Nephron (organoid): Measurements from ENCODE around the gene B3GAT3.

ENCODE experiments used
- H3K27ac Mint-ChIP-seq, 3 experiments: 2 replicates each; pipeline ENCODE4 v1.8.0; 2020; ENCODE audit warnings: mixed read lengths in 3 of 3, mild to moderate bottlenecking in 2 of 3, moderate library complexity in 1 of 3
- H3K27me3 Mint-ChIP-seq: 2 replicates; pipeline ENCODE4 v1.8.0; 2021; ENCODE audit warnings: low read depth, mild to moderate bottlenecking, moderate library complexity, mixed read lengths
- H3K36me3 Mint-ChIP-seq: 2 replicates; pipeline ENCODE4 v1.8.0; 2020; ENCODE audit warnings: low read depth, mixed read lengths
- H3K4me1 Mint-ChIP-seq: 2 replicates; pipeline ENCODE4 v1.8.0; 2020; ENCODE audit warnings: mixed read lengths
- H3K4me3 Mint-ChIP-seq, 3 experiments: 2 replicates each; pipeline ENCODE4 v1.8.0; 2020; ENCODE audit warnings: mild to moderate bottlenecking in 3 of 3, mixed read lengths in 3 of 3, moderate library complexity in 2 of 3
- H3K9me3 Mint-ChIP-seq: 2 replicates; pipeline ENCODE4 v1.8.0; 2020; ENCODE audit warnings: mixed read lengths
- TF ChIP-seq, protein P1 (sequence below), 3 experiments: fragments of 200-600 bp; sonication (generic); IDR thresholded peaks; one replicate each; pipeline ENCODE4 v1.5.0; 2021; ENCODE audit warnings: antibody characterized with exemption in 3 of 3; ENCODE audit not compliant: unreplicated experiment in 3 of 3

Gene B3GAT3

DNA sequence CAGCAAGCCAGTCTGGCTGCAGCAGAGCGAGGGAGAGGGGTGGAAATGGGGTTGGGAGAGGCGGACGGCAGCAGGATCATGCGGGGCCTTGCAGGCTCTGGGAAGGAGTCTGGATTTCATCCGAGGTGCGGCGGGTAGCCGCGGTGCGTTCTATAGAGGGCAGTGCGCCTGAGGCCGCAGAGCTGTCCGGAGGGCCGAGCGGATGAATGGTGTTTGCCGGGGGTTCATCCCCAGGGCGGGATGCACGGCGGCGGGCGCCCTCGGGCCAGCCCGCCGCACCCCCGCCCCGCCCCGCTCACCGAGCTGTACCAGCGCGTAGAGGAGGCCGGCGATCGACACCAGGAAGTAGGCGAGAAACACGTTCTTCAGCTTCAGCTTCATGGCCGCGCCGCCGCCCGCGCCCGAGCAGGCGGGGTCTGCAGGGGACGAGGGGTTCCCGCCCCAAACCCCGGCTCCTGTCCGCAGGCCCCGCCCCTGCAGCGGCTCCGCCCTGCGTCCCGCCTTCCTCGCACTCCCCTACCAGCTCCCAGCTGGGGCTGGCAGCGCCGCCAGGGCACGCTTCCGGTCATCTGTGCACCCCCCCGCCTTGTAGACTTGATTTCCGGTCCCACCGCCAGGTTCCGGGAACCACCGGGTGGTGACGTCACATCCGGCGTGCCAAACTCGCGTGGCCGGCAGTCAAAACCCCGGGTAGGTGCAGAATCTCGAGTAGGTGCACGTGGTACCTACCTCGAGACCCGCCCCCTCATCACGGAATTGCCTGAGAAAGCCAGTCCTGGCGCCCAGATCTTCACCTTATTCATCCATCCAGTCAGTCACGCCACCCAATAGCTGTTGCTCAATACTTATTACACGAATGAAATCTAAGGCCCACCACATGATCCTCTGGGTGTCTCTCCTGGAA, at the start of gene B3GAT3:
TSS of gene B3GAT3 (minus strand) at position 420 of the 904 bp plus-strand sequence. CDS start at position 381, 39 bp downstream.
- Mint-ChIP-seq H3K27me3 (no peaks in the 10 kb centered on the region), H3K36me3 (peaks cover 25% of the 10 kb centered on the region), H3K9me3 (no peaks in the 10 kb centered on the region)

DNA sequence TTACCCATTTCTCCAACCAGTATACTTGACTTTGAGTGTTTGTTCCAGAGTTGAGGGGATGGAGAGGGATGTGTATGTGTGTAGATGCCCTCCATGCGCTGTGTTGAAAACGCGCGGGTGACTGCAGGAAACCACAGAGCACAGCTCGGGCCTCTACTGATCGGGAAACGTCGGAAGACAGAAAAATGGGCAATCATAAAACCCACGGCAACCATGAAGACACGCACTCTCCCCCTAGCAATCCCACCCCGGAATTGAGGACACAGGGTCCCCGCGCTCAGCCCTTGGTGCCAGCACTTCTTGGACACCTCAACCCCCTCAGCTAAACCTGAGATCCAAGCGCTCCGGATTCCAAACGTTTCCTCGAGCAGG, 49.4 kb upstream of the B3GAT3 start:
- H3K27me3 Mint-ChIP-seq: no peaks in the 10 kb centered on the region
- H3K4me3 Mint-ChIP-seq: peak overlapping the region; percentile 98 to 100 (median 100)
- H3K4me1 Mint-ChIP-seq: peaks cover 35% of the 10 kb centered on the region
- peak overlapping the region; percentile 98 to 99 (median 99) for H3K27ac Mint-ChIP-seq
- no peaks in the 10 kb centered on the region for H3K9me3 Mint-ChIP-seq
- H3K36me3 Mint-ChIP-seq: peaks cover 28% of the 10 kb centered on the region
- TF ChIP-seq, protein P1, sequence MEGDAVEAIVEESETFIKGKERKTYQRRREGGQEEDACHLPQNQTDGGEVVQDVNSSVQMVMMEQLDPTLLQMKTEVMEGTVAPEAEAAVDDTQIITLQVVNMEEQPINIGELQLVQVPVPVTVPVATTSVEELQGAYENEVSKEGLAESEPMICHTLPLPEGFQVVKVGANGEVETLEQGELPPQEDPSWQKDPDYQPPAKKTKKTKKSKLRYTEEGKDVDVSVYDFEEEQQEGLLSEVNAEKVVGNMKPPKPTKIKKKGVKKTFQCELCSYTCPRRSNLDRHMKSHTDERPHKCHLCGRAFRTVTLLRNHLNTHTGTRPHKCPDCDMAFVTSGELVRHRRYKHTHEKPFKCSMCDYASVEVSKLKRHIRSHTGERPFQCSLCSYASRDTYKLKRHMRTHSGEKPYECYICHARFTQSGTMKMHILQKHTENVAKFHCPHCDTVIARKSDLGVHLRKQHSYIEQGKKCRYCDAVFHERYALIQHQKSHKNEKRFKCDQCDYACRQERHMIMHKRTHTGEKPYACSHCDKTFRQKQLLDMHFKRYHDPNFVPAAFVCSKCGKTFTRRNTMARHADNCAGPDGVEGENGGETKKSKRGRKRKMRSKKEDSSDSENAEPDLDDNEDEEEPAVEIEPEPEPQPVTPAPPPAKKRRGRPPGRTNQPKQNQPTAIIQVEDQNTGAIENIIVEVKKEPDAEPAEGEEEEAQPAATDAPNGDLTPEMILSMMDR (IDR thresholded peaks at IDR 0.05; ENCODE audit: unreplicated experiment in 3 of 3): no peak

More for the DNA sequence above, at the start of gene B3GAT3:
- Mint-ChIP-seq H3K4me1 (peaks cover 21% of the 10 kb centered on the region), H3K27ac (peak within 1 kb of the TSS; percentile 94 to 96 (median 96)), H3K4me3 (peak within 1 kb of the TSS; percentile 91 to 98 (median 96))
- TF ChIP-seq, protein P1 (IDR thresholded peaks at IDR 0.05; ENCODE audit: unreplicated experiment in 3 of 3): no peak

DNA sequence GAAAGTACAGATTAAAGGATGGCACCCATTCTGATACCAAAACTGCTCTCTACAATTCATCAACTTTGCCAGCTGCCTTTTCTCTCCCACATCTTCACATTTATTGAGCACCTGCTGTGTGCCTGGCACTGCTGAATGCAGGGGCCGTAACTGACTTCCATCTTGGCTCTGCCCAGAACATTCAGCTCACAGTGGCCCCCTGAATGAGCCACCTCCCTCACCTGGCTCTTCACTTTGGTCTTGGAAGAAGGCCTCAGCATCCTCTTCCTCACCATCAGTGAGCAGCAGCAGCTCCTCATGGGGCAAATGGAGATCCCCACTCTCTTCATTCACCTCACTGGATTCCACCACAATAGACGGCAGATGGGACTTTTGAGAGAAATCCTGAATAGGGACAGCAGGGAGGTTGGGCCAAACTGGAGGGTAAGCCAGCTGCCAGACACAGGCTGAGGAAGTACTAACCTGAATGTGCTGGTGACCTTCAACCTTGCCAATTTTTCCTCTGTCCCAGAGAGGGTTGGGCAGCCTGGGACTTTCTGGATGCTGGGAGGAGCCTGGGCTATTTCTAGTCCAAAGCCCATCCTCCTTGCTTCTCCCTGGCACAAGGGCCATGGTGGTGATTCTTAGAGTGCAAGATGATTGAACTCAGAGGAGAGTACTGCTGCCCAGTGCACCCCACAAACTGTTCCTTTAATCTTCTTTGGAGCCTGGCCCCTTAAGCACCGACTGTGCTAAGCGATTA, 47.8 kb upstream of the B3GAT3 start:
- Mint-ChIP-seq H3K27me3 (no peaks in the 10 kb centered on the region), H3K27ac (peak overlapping the region; percentile 51 to 99 (median 98)), H3K4me1 (peaks cover 35% of the 10 kb centered on the region), H3K9me3 (no peaks in the 10 kb centered on the region), H3K4me3 (peak overlapping the region; percentile 98 to 100 (median 100)), H3K36me3 (peaks cover 19% of the 10 kb centered on the region)
- TF ChIP-seq, protein P1 (IDR thresholded peaks at IDR 0.05; ENCODE audit: unreplicated experiment in 3 of 3): no peak

DNA sequence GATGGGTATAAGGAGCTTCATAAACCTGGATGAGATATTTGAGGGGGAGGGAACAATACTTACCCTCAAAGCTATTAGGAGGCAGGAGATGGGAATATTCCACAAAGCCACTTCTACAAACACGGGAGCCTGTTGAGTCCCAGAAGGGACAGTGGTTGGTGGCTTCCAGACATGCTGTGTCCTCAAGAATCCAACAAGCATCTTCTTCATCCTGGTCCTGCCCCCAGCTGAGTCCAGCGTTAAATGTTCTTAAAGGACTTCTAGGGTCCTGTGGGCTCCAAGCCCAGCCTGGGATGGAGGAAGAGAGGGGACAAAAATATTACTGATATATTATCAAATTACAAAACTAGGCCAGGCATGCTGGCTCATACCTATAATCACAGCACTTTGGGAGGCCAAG, 45.7 kb upstream of the B3GAT3 start:
- peak overlapping the region; percentile 89 to 99 (median 96) for H3K27ac Mint-ChIP-seq
- H3K4me1 Mint-ChIP-seq: peaks cover 35% of the 10 kb centered on the region
- no peaks in the 10 kb centered on the region for H3K27me3 Mint-ChIP-seq
- TF ChIP-seq, protein P1 (IDR thresholded peaks at IDR 0.05; ENCODE audit: unreplicated experiment in 3 of 3): no peak
- peak overlapping the region; percentile 96 to 99 (median 99) for H3K4me3 Mint-ChIP-seq
- peaks cover 20% of the 10 kb centered on the region for H3K36me3 Mint-ChIP-seq
- no peaks in the 10 kb centered on the region for H3K9me3 Mint-ChIP-seq

DNA sequence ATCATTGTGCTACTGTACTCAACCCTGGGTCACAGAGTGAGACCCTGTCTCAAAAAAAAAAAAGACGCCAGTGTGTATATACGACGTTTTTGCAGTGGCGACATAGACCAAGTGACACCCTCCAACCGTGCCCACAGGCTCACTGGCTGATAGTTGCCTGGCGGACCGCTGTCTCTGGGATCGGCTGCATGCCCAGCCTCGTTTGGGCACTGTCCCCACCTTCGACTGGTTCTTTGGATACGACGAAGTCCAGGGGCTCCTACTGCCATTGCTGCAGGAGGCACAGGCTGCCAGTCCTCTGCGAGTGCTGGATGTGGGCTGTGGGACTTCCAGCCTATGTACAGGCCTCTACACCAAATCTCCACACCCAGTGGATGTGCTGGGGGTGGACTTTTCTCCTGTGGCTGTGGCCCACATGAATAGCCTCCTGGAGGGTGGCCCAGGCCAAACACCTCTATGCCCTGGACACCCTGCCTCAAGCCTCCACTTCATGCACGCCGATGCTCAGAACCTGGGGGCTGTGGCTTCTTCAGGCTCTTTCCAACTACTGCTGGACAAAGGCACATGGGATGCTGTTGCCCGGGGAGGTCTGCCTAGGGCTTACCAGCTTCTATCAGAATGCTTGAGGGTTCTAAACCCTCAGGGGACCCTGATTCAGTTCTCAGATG, 44.6 kb upstream of the B3GAT3 start:
- H3K4me3 Mint-ChIP-seq: peak overlapping the region; percentile 96 to 99 (median 99)
- H3K27ac Mint-ChIP-seq: peak overlapping the region; percentile 96 to 99 (median 99)
- H3K4me1 Mint-ChIP-seq: peaks cover 25% of the 10 kb centered on the region
- peaks cover 18% of the 10 kb centered on the region for H3K36me3 Mint-ChIP-seq
- TF ChIP-seq, protein P1 (IDR thresholded peaks at IDR 0.05; ENCODE audit: unreplicated experiment in 3 of 3): no peak
- H3K9me3 Mint-ChIP-seq: no peaks in the 10 kb centered on the region
- H3K27me3 Mint-ChIP-seq: no peaks in the 10 kb centered on the region
